GM18907 (cell line): Measurements from ENCODE around the gene OR10H5.
"Not testable (repeated sequence)": the region's sequence is repeated elsewhere in the genome, so short reads cannot be mapped to it uniquely, and the experiment has no call there.

Experiments
- ATAC-seq: cut with Tn5 transposase; IDR thresholded peaks from one replicate; pipeline ENCODE4 v1.9.1; 2021; ENCODE audit warnings: mild to moderate bottlenecking, moderate library complexity; ENCODE audit not compliant: unreplicated experiment

Gene OR10H5, protein sequence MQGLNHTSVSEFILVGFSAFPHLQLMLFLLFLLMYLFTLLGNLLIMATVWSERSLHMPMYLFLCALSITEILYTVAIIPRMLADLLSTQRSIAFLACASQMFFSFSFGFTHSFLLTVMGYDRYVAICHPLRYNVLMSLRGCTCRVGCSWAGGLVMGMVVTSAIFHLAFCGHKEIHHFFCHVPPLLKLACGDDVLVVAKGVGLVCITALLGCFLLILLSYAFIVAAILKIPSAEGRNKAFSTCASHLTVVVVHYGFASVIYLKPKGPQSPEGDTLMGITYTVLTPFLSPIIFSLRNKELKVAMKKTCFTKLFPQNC

GRCh38 chr19:15787611-15788155 lies at the start of gene OR10H5:
OR10H5 (plus strand) TSS chr19:15787661; CDS start chr19:15794049, 6,388 bp downstream.
- no peak for ATAC-seq

GRCh38 chr19:15737722-15738121 lies 49.7 kb upstream of the OR10H5 start, which contains the start of gene OR10H3:
OR10H3 (plus strand) TSS chr19:15737985; CDS start chr19:15741393, 3,408 bp downstream.
- ATAC-seq = no peak

DNA sequence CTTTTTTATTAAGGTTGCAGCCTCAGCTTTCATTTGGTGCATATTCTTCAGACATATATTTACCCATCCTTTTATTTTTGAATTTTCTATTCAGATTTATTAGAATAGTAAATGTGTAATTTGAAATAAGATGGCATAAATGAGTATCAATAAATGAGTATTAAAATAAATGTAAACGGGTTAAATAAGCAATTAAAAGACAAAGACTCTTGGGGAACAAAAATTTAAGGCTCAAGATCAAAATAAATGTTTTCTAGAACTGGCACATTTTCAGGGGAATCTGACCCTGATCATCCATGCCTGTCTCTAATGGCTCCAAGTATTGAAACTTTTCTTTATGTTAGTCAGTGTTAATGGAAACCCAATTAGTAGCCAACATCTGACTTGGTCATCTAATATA lies 46.7 kb upstream of the OR10H5 start:
- ATAC-seq = no peak

DNA sequence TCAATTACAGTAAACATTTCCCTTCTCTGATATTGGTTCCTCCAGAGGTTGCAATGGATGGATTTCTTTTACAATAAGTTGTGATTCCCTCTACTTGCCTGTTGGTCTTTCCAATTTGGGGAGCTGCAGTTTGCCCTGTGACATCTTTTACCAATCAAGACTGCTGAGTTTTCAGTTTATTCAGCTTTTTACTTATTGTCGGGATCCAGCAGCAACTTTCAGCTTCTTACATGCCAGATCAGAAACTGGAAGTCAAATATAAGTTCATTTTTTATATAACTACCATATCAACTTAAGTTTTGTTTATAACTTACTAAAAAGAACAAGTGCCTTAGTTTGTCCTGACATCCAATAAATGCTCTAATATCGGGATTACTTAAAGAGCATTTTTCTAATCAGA lies 39.2 kb upstream of the OR10H5 start:
- ATAC-seq = no peak

DNA sequence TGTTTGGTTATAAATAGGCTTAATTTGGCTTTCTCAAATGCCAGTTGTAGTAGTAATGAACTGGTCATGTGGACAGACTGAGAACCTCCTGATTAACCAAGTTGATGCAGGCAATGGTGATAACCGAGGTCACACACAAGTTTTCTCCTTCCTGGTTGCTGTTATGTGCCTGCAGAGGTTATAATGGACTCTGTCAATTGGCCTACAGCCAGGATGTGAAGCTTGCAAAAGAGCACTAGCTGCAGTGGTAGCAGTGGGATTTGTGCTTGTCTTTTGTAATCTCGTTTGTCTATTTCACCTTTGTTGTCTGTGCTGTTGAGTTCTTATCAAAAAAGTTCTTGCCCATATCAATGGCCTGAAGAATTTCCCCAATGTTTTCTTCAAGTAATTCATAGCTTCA lies 29.1 kb upstream of the OR10H5 start:
- ATAC-seq = no peak

DNA sequence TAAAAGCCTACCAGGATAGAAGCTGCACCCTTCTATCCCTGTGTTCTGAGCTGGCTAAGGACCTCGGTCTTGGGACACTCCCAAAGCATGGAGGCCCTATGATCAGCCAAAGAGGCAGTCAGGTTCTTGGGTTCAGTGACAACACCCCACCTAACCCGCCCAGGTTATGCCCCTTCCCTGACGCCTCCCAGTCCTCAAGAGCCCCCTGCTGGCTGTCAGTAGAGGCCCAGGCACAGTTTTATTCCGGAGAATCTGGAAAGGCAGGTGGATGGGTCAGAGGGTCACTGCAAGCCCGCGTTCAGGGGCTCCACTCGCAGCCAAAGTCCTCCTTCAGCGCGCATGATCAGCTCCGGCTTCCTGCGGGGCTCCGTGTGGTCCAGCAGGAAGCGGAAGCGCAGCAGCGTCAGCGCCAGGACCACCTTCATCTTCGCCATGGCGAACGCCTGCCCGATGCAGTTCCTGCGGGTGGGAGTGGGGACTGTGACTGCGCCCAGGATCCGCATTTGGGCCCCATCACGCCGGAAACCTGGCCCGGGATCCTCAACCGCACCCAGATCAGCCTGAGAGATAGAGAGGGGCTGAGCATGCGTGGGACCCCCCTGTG lies 27.4 kb upstream of the OR10H5 start:
- no peak for ATAC-seq

GRCh38 chr19:15769586-15769985 lies 17.9 kb upstream of the OR10H5 start:
- no peak for ATAC-seq

DNA sequence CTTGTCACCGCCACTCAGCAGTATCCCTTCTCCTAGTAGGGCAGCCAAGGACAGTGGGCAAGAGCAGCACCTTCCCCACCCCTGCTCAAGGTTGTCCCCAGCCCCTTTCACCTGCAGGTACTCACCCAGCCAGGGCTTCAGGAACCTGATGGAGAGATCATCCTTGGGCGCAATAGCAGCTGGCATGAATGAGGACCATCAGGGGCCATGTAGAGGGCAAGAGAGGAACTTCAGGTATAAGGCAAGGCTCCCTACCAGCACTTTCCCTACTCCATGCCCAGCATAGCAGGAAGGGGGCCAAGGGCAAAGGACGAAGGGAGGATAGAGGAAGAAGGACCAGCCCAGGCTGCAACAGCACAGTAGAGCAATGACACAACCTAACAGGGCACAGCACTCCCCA lies 13.3 kb upstream of the OR10H5 start:
- not testable (repeated sequence) for ATAC-seq

- ATAC-seq = no peak
Measured at GRCh38 chr19:15775249-15775648, 12.2 kb upstream of the OR10H5 start.

DNA sequence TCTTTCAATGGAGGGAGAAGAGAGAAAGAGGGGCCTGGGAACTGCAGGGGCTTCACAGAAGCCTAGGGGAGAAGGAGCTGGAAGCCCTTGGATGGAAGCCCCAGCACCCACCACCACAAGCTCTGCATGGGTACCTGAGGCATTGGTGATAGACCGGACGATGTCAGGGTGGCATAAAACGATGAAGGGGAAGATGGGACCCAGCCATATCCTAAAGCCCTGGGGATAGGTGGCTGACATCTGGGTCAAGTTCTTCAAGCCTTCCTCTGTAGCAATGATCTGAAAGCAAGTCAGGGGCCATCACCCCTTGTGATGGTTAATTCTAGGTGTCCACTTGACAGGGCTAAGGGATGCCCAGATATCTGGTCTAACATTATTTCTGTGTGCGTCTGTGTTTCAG lies 11.2 kb upstream of the OR10H5 start:
- no peak for ATAC-seq

DNA sequence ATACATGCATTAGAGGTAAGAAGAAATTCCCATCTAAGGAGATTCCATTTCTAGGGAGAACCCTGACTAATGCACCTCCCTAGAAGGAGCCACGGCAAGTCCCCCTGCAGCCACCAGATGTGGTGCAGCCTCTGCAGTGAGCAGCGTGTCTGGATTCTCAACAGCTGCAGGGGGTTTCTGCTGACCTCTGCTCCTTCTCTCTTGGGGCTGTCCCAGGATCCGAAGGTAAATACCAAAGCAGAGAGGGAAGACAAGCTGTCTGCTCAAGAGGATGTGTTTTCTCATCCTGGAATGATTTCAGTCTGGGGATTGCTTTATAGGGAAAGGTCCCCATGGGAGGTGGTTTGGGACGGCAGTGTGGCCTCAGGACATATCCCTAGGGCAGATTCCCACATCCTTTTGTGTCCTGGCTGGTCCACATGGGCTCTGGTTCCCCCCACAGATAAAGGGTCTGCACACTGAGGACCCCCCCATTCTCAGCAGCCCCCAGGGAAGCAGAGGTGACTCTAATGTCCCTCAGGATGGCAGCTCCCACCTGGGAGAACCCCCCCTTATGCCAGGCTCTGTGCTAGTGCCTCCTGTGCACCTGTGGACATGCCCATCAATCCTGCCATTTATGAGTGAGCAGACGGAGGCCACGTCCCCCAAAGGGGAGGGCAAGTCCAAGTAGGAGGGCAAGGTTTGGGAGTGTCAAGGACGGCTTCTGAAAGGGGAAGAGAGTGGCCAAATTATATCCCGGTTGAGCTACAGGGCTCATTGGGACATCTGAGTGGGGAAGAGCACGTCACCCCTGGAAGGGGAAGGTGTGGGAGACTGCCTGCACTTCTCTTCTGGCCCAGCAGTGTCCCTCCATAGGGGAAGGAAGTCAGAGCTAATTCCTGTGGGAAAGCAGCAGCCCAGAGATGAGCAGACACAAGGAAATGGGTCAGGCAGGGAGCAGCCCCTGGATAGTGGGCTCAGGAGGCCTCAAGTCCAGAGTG lies 10.2 kb upstream of the OR10H5 start:
- ATAC-seq = no peak

DNA sequence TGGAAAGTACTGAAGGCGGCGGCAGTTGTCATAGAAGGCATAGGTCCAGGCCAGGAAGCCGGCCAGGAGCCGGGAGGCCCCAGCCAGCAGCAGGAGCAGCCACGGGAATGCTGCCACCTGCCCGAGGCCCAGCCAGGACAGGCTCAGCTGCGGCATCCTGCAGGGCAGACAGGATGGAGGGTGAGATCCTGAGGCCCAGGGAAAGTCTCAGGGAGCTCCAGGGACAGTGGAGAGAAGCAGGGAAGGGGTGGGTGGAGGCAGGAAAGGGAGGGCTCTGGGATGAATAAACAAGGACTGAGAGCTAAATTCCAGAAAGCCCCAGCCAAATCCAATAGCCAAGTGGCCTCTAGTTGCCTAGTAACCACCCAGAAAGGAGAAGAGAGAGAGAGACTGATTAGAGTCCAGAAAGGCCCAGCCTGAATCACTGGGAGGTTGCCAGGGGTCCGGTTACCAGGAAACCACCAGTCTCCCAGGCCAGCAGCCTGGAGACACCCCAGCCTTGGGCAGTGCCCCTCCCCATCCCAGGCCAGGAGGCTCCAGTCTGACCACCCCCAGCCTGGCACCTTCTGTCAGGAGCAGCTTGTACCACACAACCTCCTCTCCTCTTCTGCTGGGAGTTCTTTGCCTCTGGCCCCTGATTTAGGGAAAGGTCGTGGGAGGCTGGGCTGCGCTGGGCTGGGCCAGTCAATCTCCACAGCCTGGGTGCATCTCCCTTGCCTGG lies 7.5 kb upstream of the OR10H5 start:
- ATAC-seq = no peak

GRCh38 chr19:15780610-15781418 lies 6.6 kb upstream of the OR10H5 start:
- no peak for ATAC-seq

- no peak for ATAC-seq
Measured at GRCh38 chr19:15781661-15782060, 5.8 kb upstream of the OR10H5 start.

DNA sequence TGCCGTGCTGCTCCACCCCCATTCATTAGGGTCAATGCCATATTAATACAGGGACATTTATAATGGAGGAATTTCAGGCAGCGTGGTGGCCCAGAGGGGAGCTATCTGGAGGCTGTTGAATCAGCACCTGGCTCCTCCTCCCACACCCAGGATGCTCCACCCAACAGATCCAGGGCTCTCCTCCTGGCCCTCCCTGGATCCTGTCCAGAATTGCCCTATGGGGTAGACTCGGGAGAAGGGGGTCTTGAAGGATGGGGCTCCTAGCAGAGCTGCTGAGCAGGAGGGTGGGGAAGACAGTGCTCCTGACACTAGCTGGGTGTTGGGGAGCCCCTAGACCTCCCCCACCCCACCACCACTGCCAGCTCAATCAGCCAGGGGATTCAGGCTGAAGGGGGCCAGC lies 5.2 kb upstream of the OR10H5 start:
- no peak for ATAC-seq

DNA sequence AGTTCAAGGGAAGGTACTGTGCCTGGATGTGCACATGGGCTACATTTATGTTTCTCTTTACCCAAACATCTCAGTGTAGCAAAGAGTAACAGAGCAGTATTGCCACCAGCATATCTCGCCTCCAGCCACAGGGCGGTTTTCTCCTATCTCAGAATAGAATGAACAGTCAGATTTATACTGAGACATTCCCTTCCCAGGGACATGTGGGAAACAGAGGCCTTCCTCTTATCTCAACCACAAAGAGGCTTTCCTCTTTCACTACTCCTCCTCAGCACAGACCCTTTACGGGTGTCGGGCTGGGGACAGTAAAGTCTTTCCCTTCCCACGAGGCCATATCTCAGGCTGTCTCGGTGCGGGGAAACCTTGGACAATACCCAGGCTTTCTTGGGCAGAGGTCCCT lies 4.6 kb upstream of the OR10H5 start:
- not testable (repeated sequence) for ATAC-seq

DNA sequence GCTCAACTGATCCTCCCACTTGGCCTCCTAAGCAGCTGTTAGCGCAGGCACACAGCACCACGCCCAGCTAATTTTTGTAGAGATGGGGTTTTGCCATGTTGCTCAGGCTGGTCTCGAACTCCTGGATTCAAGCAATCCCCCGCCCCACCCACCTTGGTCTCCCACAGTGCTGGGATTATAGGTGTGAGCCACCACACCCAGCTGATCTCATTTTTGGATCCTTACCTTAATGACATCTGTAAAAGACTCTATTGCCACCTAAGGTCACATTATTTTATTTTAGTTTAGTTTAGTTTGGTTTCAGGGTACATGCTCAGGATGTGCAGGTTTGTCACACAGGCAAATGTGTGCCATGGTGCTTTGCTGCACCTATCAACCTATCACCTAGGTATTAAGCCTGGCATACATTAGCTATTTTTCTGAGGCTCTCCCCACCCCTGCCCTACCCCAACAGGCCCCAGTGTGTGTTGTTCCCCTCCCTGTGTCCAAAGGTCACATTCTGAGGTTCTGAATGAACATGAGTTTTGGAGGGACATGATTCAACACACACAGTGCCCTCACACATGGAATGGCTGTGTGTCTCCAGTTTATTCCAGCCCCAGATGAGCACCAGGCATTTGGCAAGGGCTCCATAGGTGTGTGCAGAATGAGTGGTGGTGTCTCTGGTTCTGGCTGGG lies 1.3 kb downstream of the OR10H5 start:
- no peak for ATAC-seq

GRCh38 chr19:15790096-15790495 lies 2.6 kb downstream of the OR10H5 start:
- no peak for ATAC-seq

DNA sequence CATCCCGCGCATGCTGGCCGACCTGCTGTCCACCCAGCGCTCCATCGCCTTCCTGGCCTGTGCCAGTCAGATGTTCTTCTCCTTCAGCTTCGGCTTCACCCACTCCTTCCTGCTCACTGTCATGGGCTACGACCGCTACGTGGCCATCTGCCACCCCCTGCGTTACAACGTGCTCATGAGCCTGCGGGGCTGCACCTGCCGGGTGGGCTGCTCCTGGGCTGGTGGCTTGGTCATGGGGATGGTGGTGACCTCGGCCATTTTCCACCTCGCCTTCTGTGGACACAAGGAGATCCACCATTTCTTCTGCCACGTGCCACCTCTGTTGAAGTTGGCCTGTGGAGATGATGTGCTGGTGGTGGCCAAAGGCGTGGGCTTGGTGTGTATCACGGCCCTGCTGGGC lies 6.8 kb downstream of the OR10H5 start:
- not testable (repeated sequence) for ATAC-seq
